Ishikawa (cell line): ENCODE measurements around the gene KCNAB1.

ENCODE experiments used
- CEBPB ChIP-seq: IDR thresholded peaks from 2 replicates; pipeline ENCODE4 v1.6.1; 2012
- EP300 ChIP-seq: IDR thresholded peaks from 2 replicates; pipeline ENCODE4 v1.6.1; 2012; ENCODE audit warnings: borderline replicate concordance
- NFIC ChIP-seq: IDR thresholded peaks from 2 replicates; pipeline ENCODE4 v1.6.1; 2012
- RAD21 ChIP-seq: IDR thresholded peaks from 2 replicates; pipeline ENCODE4 v1.6.1; 2012; ENCODE audit warnings: low read depth
- TAF1 ChIP-seq: IDR thresholded peaks from 2 replicates; pipeline ENCODE4 v1.6.1; 2012; ENCODE audit warnings: low read depth, mild to moderate bottlenecking
- YY1 ChIP-seq: IDR thresholded peaks from 2 replicates; pipeline ENCODE4 v1.6.1; 2012; ENCODE audit warnings: low read depth
- TF ChIP-seq, protein P1 (sequence below): IDR thresholded peaks from 2 replicates; pipeline ENCODE4 v1.6.1; 2012
- TF ChIP-seq, protein P2 (sequence below): IDR thresholded peaks from 2 replicates; pipeline ENCODE4 v1.6.1; 2012
- TF ChIP-seq, protein P3 (sequence below): IDR thresholded peaks from 2 replicates; pipeline ENCODE4 v1.6.1; 2012; ENCODE audit warnings: low read depth, mild to moderate bottlenecking

DNA sequence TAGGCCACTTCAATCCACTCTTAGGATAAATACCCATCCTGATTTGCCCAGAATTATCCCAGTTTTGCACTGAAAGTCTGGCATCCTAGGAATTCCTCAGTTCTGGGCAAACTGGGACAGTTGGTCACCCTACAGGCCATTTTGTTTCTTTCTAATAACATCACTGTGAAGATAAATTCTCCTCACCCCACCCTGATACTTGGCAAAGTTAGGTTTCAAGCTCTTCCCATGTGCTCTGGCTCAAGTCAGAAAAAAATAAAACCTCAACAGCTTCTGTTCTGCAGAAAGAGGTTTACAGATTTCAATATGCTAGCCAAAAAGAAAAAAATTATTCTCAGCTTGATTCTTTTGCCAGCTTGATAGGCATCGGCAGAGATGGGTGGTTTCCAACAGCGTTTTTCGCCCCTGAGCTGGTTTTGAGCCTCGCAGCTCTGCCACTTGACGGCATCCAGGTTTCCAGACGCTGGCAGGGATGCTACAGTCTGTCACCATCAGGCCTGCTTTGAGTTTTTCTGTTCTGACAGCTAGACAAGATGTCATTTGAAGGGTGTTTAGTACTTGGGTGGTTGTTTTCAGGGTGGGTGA, 263.2 kb downstream of the KCNAB1 start:
- TF ChIP-seq YY1: no peak
- TF ChIP-seq EP300: no peak
- TF ChIP-seq, protein P1, sequence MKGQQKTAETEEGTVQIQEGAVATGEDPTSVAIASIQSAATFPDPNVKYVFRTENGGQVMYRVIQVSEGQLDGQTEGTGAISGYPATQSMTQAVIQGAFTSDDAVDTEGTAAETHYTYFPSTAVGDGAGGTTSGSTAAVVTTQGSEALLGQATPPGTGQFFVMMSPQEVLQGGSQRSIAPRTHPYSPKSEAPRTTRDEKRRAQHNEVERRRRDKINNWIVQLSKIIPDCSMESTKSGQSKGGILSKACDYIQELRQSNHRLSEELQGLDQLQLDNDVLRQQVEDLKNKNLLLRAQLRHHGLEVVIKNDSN: no peak
- TF ChIP-seq CEBPB: no peak
- TF ChIP-seq RAD21: no peak
- no peak for TF ChIP-seq TAF1
- no peak for TF ChIP-seq NFIC
- TF ChIP-seq, protein P2, sequence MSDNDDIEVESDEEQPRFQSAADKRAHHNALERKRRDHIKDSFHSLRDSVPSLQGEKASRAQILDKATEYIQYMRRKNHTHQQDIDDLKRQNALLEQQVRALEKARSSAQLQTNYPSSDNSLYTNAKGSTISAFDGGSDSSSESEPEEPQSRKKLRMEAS: no peak
- TF ChIP-seq, protein P3, sequence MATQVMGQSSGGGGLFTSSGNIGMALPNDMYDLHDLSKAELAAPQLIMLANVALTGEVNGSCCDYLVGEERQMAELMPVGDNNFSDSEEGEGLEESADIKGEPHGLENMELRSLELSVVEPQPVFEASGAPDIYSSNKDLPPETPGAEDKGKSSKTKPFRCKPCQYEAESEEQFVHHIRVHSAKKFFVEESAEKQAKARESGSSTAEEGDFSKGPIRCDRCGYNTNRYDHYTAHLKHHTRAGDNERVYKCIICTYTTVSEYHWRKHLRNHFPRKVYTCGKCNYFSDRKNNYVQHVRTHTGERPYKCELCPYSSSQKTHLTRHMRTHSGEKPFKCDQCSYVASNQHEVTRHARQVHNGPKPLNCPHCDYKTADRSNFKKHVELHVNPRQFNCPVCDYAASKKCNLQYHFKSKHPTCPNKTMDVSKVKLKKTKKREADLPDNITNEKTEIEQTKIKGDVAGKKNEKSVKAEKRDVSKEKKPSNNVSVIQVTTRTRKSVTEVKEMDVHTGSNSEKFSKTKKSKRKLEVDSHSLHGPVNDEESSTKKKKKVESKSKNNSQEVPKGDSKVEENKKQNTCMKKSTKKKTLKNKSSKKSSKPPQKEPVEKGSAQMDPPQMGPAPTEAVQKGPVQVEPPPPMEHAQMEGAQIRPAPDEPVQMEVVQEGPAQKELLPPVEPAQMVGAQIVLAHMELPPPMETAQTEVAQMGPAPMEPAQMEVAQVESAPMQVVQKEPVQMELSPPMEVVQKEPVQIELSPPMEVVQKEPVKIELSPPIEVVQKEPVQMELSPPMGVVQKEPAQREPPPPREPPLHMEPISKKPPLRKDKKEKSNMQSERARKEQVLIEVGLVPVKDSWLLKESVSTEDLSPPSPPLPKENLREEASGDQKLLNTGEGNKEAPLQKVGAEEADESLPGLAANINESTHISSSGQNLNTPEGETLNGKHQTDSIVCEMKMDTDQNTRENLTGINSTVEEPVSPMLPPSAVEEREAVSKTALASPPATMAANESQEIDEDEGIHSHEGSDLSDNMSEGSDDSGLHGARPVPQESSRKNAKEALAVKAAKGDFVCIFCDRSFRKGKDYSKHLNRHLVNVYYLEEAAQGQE: no peak
